ENCODE results near the gene KCNJ6.

- TF ChIP-seq, protein P1, sequence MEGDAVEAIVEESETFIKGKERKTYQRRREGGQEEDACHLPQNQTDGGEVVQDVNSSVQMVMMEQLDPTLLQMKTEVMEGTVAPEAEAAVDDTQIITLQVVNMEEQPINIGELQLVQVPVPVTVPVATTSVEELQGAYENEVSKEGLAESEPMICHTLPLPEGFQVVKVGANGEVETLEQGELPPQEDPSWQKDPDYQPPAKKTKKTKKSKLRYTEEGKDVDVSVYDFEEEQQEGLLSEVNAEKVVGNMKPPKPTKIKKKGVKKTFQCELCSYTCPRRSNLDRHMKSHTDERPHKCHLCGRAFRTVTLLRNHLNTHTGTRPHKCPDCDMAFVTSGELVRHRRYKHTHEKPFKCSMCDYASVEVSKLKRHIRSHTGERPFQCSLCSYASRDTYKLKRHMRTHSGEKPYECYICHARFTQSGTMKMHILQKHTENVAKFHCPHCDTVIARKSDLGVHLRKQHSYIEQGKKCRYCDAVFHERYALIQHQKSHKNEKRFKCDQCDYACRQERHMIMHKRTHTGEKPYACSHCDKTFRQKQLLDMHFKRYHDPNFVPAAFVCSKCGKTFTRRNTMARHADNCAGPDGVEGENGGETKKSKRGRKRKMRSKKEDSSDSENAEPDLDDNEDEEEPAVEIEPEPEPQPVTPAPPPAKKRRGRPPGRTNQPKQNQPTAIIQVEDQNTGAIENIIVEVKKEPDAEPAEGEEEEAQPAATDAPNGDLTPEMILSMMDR (IDR thresholded peaks at IDR 0.05): no peak
- no peak for TF ChIP-seq POLR2A (IDR thresholded peaks at IDR 0.05)
- peak in 1 of 2 donors; percentile 53 for TF ChIP-seq POLR2AphosphoS5 (IDR thresholded peaks at IDR 0.05; ENCODE audit: insufficient read depth in 1 of 2, low read depth in 1 of 2)
These were observed 351.8 kb downstream of the KCNJ6 start for GRCh38 chr21:37564341-37564923.
